Spleen (tissue), 7 donors: ENCODE measurements around the gene COLEC12.

Experiments
- CTCF ChIP-seq, 11 experiments: fragments of 200-600 bp in 7 of 11; fragments of 450-650 bp in 4 of 11; sonication (generic) in 4 of 11; IDR thresholded peaks in 8 of 11; conservative IDR thresholded peaks in 3 of 11; 1 replicate in 7 of 11; 2 replicates in 4 of 11; pipeline versions ENCODE4 v1.4.0 to v1.8.0; 2016 to 2021; ENCODE audit warnings: antibody characterized with exemption in 11 of 11, inconsistent platforms in 4 of 11, mild to moderate bottlenecking in 1 of 11
- POLR2A ChIP-seq, 3 donors: fragments of 450-650 bp; IDR thresholded peaks; one replicate each; pipeline ENCODE4 v1.5.1; 2017; ENCODE audit warnings: antibody characterized with exemption in 3 of 3, mild to moderate bottlenecking in 1 of 3
- donor health status: DM: no; HTN: no; CAD: no; lungs with moderate emphysema.
- donor health status: DM: no; HTN: no; CAD: no.
- donor health status: DM: no; HTN: no; CAD: no.

- TF ChIP-seq CTCF (IDR thresholded peaks at IDR 0.05 in 8 of 11, conservative IDR thresholded peaks at IDR 0.05 in 3 of 11): no peak
- no peak for TF ChIP-seq POLR2A (IDR thresholded peaks at IDR 0.05)
These were observed 5.8 kb upstream of the COLEC12 start for GRCh38 chr18:506264-506663.
